DOHH2 (cell line): ENCODE results near the gene UNC5B.

Source experiments
- H3F3A ChIP-seq: fragments of 200-600 bp; sonication (generic), shearing (Covaris generic); 2 replicates; pipeline ENCODE4 v1.6.0; 2016; ENCODE audit warnings: antibody characterized with exemption, mild to moderate bottlenecking; ENCODE audit not compliant: control insufficient read depth, insufficient read depth
- H3K27ac ChIP-seq: fragments of 200-600 bp; sonication (generic); 2 replicates; pipeline ENCODE4 v1.5.1; 2014; ENCODE audit warnings: low read depth, mild to moderate bottlenecking, low read length, moderate library complexity
- H3K27me3 ChIP-seq: fragments of 200-600 bp; sonication (generic); 2 replicates; pipeline ENCODE4 v1.6.1; 2014; ENCODE audit warnings: mild to moderate bottlenecking, low read length, mixed read lengths; ENCODE audit not compliant: control insufficient read depth
- H3K36me3 ChIP-seq: fragments of 200-600 bp; sonication (generic); 2 replicates; pipeline ENCODE4 v1.6.1; 2014; ENCODE audit warnings: mild to moderate bottlenecking, low read length, moderate library complexity, mixed read lengths; ENCODE audit not compliant: control insufficient read depth
- H3K4me1 ChIP-seq: fragments of 200-600 bp; sonication (generic); 2 replicates; pipeline ENCODE4 v1.6.1; 2014; ENCODE audit warnings: mild to moderate bottlenecking, low read length, mixed read lengths; ENCODE audit not compliant: control insufficient read depth
- H3K4me2 ChIP-seq: fragments of 200-600 bp; sonication (generic); 2 replicates; pipeline ENCODE4 v1.6.0; 2014; ENCODE audit warnings: mild to moderate bottlenecking, low read length, moderate library complexity
- H3K4me3 ChIP-seq: fragments of 200-600 bp; sonication (generic); 2 replicates; pipeline ENCODE4 v1.5.1; 2014; ENCODE audit warnings: mild to moderate bottlenecking, low read length, mixed read lengths
- H3K79me2 ChIP-seq: fragments of 200-600 bp; sonication (generic); 2 replicates; pipeline ENCODE4 v1.6.1; 2014; ENCODE audit warnings: mild to moderate bottlenecking, low read length, mixed read lengths; ENCODE audit not compliant: control insufficient read depth
- H3K9me2 ChIP-seq: fragments of 200-600 bp; sonication (generic); replicated peaks from 2 replicates; pipeline ENCODE4 v1.6.1; 2014; ENCODE audit warnings: mild to moderate bottlenecking, low read length, mixed read lengths; ENCODE audit not compliant: control insufficient read depth
- H3K9me3 ChIP-seq: fragments of 200-600 bp; sonication (generic); 2 replicates; pipeline ENCODE4 v1.6.1; 2014; ENCODE audit warnings: antibody characterized with exemption, low read length, mixed read lengths; ENCODE audit not compliant: control insufficient read depth, insufficient read depth
- H4K20me1 ChIP-seq: fragments of 200-600 bp; sonication (generic); 2 replicates; pipeline ENCODE4 v1.6.0; 2014; ENCODE audit warnings: low read depth, mild to moderate bottlenecking, antibody characterized with exemption, low read length, moderate library complexity; ENCODE audit not compliant: control insufficient read depth, insufficient read depth
- CTCF ChIP-seq: fragments of 200-600 bp; sonication (generic); IDR thresholded peaks from one replicate; pipeline ENCODE4 v1.5.1; 2014; ENCODE audit warnings: antibody characterized with exemption, mild to moderate bottlenecking, low read depth, low read length; ENCODE audit not compliant: poor library complexity, severe bottlenecking
- EZH2phosphoT487 ChIP-seq: fragments of 200-600 bp; sonication (generic); IDR thresholded peaks from 2 replicates; pipeline ENCODE4 v1.6.1; 2017; ENCODE audit warnings: borderline replicate concordance, mild to moderate bottlenecking, antibody characterized with exemption, low read length, moderate library complexity, mixed read lengths

UNC5B gene

GRCh38 chr10:71278691-71279588 is 66.6 kb downstream of the UNC5B start:
- Histone ChIP-seq H3K79me2 (no peaks in the 10 kb centered on the region), H3K9me3 (no peaks in the 10 kb centered on the region), H3K9me2 (no peaks in the 10 kb centered on the region), H4K20me1 (no peaks in the 10 kb centered on the region), H3K4me1 (no peaks in the 10 kb centered on the region), H3K27me3 (no peaks in the 10 kb centered on the region), H3K4me2 (no peak overlapping the region), H3K36me3 (no peaks in the 10 kb centered on the region), H3F3A (no peaks in the 10 kb centered on the region), H3K27ac (no peak overlapping the region), H3K4me3 (no peak overlapping the region)
- TF ChIP-seq EZH2phosphoT487 (no peak), CTCF (no peak)

- no peak overlapping the region for H3K4me2 ChIP-seq
- H3K27ac ChIP-seq: no peak overlapping the region
- no peaks in the 10 kb centered on the region for H3K27me3 ChIP-seq
- H3K9me2 ChIP-seq: no peaks in the 10 kb centered on the region
- no peaks in the 10 kb centered on the region for H3K36me3 ChIP-seq
- no peaks in the 10 kb centered on the region for H3K9me3 ChIP-seq
- H3K4me3 ChIP-seq: no peak overlapping the region
- H4K20me1 ChIP-seq: no peaks in the 10 kb centered on the region
- H3K79me2 ChIP-seq: no peaks in the 10 kb centered on the region
- H3F3A ChIP-seq: no peaks in the 10 kb centered on the region
- TF ChIP-seq CTCF (no peak), EZH2phosphoT487 (no peak)
- H3K4me1 ChIP-seq: no peaks in the 10 kb centered on the region
Observed at GRCh38 chr10:71279590-71280170, 67.3 kb downstream of the UNC5B start.

- no peaks in the 10 kb centered on the region for H3K36me3 ChIP-seq
- H3K27me3 ChIP-seq: no peaks in the 10 kb centered on the region
- H3K9me2 ChIP-seq: no peaks in the 10 kb centered on the region
- no peak overlapping the region for H3K4me2 ChIP-seq
- H3K4me1 ChIP-seq: no peaks in the 10 kb centered on the region
- H3K9me3 ChIP-seq: no peaks in the 10 kb centered on the region
- H4K20me1 ChIP-seq: no peaks in the 10 kb centered on the region
- H3K4me3 ChIP-seq: no peak overlapping the region
- H3K27ac ChIP-seq: no peak overlapping the region
- H3K79me2 ChIP-seq: no peaks in the 10 kb centered on the region
- H3F3A ChIP-seq: no peaks in the 10 kb centered on the region
- TF ChIP-seq CTCF (no peak), EZH2phosphoT487 (no peak)
Observed at GRCh38 chr10:71280216-71280615, 67.8 kb downstream of the UNC5B start.
